NCI-H526 treated with DMSO at 0.1 percent for 48 hours (cell line): ENCODE results near the gene OR51Q1.

Source experiments
- DNase-seq: peaks from one replicate; lab custom pipeline; 2025; lab: John Stamatoyannopoulos, UW

The OR51Q1 gene

GRCh38 chr11:5421811-5422210 lies at the start of gene OR51Q1:
Gene OR51Q1, plus strand, starts transcription at chr11:5422111. Its CDS starts 90 bp downstream, at chr11:5422201.
- no peak for DNase-seq

GRCh38 chr11:5380740-5381342 lies 41.1 kb upstream of the OR51Q1 start:
- peak; percentile 3 for DNase-seq

GRCh38 chr11:5383576-5383975 lies 38.3 kb upstream of the OR51Q1 start, which contains the start of gene OR51M1:
Gene OR51M1, plus strand, starts transcription at chr11:5383812. Its CDS starts 5,587 bp downstream, at chr11:5389399.
- no peak for DNase-seq

GRCh38 chr11:5384335-5384734 lies 37.6 kb upstream of the OR51Q1 start:
- DNase-seq = no peak

GRCh38 chr11:5390210-5390609 lies 31.7 kb upstream of the OR51Q1 start:
- no peak for DNase-seq

GRCh38 chr11:5394091-5394490 lies 27.8 kb upstream of the OR51Q1 start:
- no peak for DNase-seq

- DNase-seq = no peak
Observed at GRCh38 chr11:5398936-5399335, 23.0 kb upstream of the OR51Q1 start.

- DNase-seq = no peak
Observed at GRCh38 chr11:5405173-5405572, 16.7 kb upstream of the OR51Q1 start.

- DNase-seq = no peak
Observed at GRCh38 chr11:5420993-5421392, 918 bp upstream of the OR51Q1 start.

- no peak for DNase-seq
Observed at GRCh38 chr11:5423131-5423530, 1.2 kb downstream of the OR51Q1 start.

GRCh38 chr11:5441414-5441813 lies 19.5 kb downstream of the OR51Q1 start, which contains the start of gene OR51I1:
Gene OR51I1, minus strand, starts transcription at chr11:5441514. Its CDS starts 0 bp downstream, at chr11:5441514.
- no peak for DNase-seq

- DNase-seq = no peak
Observed at GRCh38 chr11:5443835-5444393, 22.0 kb downstream of the OR51Q1 start.

GRCh38 chr11:5449023-5449422 lies 27.1 kb downstream of the OR51Q1 start, which contains the start of gene OR51I2:
Gene OR51I2, plus strand, starts transcription at chr11:5449323. Its CDS starts 4,166 bp downstream, at chr11:5453489.
- DNase-seq = no peak

- no peak for DNase-seq
Observed at GRCh38 chr11:5449432-5449831, 27.5 kb downstream of the OR51Q1 start.

- DNase-seq = no peak
Observed at GRCh38 chr11:5460983-5461621, 39.2 kb downstream of the OR51Q1 start.

GRCh38 chr11:5467527-5467926 lies 45.6 kb downstream of the OR51Q1 start:
- DNase-seq = no peak
